ENCODE data around the gene SPAAR.

DNA sequence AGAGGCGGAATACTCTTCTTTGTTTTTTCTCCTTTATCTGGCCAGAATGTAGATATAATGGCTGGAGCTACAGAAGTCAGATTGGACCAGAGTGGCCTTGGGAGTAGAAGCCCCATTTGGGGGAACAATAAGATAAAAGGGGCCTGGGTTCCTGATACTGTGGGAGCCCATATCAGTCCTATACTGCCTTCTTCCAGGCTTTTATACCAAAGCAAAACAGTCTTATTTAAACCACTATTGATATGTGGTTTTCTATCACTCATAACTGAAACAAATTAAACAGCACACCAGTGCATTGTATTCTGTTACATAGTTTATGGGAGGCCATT lies 14.3 kb downstream of the SPAAR start:
- TF ChIP-seq POLR2A (IDR thresholded peaks at IDR 0.05) (no peak), CTCF (IDR thresholded peaks at IDR 0.05) (no peak)
